Caco-2 (cell line): Measurements from ENCODE around the gene RXRA. TPM values are rescaled to one million over a fixed set of nuclear protein-coding genes. Genes with fewer than 3 reads are reported as not detected.

Experiments used
- BruUV-seq: library from RNA; stranded (reverse); fragments of 400-500 nt; replicated peaks from 2 replicates; lab custom pipeline; 2021; lab: Mats Ljungman, UMichigan
- CTCF ChIA-PET: fragments of 300-600 bp; sonication (Branson Sonifier 250); formaldehyde crosslinking; loops from one replicate; lab custom pipeline; 2022; ENCODE audit warnings: antibody characterized with exemption; lab: Charles Lee
- POLR2A ChIA-PET: fragments of 300-600 bp; sonication (Branson Sonifier 250); formaldehyde crosslinking; loops from one replicate; lab custom pipeline; 2022; ENCODE audit warnings: antibody characterized with exemption; lab: Charles Lee
- DNase-seq, 2 experiments: peaks; one replicate each; pipeline versions ENCODE4 v3.0.0 to v3.0.0-alpha.2; 2020 to 2022
- H3K27me3 ChIP-seq: replicated peaks from 2 replicates; pipeline ENCODE4 v1.6.0; 2011; ENCODE audit warnings: low read length; ENCODE audit not compliant: control insufficient read depth, insufficient read depth
- H3K36me3 ChIP-seq: 2 replicates; pipeline ENCODE4 v1.5.1; 2011; ENCODE audit warnings: low read length; ENCODE audit not compliant: control insufficient read depth, insufficient read depth
- H3K4me1 ChIP-seq: fragments of 250-450 bp; sonication (Bioruptor Pico); 2 replicates; pipeline ENCODE4 v1.5.1; 2020; ENCODE audit warnings: mild to moderate bottlenecking
- H3K4me3 ChIP-seq: 2 replicates; pipeline ENCODE4 v1.5.1; 2011; ENCODE audit warnings: low read depth, mild to moderate bottlenecking, control low read depth, low read length
- H3K9me3 ChIP-seq: fragments of 250-450 bp; sonication (Bioruptor Pico); 2 replicates; pipeline ENCODE4 v1.5.1; 2020; ENCODE audit warnings: mild to moderate bottlenecking, moderate library complexity
- H3K27ac Mint-ChIP-seq: one replicate; pipeline ENCODE4 v1.8.0; 2022; ENCODE audit warnings: mixed read lengths; ENCODE audit not compliant: unreplicated experiment
- H3K27me3 Mint-ChIP-seq: one replicate; pipeline ENCODE4 v1.8.0; 2022; ENCODE audit warnings: mixed read lengths; ENCODE audit not compliant: insufficient read depth, unreplicated experiment
- H3K36me3 Mint-ChIP-seq: one replicate; pipeline ENCODE4 v1.8.0; 2022; ENCODE audit warnings: mild to moderate bottlenecking, mixed read lengths; ENCODE audit not compliant: insufficient read depth, unreplicated experiment
- H3K4me1 Mint-ChIP-seq: one replicate; pipeline ENCODE4 v1.8.0; 2022; ENCODE audit warnings: low read depth, mixed read lengths; ENCODE audit not compliant: unreplicated experiment
- H3K4me3 Mint-ChIP-seq: one replicate; pipeline ENCODE4 v1.8.0; 2022; ENCODE audit warnings: mild to moderate bottlenecking, moderate library complexity, mixed read lengths; ENCODE audit not compliant: unreplicated experiment
- H3K9me3 Mint-ChIP-seq: one replicate; pipeline ENCODE4 v1.8.0; 2022; ENCODE audit warnings: mixed read lengths; ENCODE audit not compliant: unreplicated experiment
- intact Hi-C: fragments of 100-400 bp; cut with micrococcal nuclease; formaldehyde crosslinking; loops from one replicate; pipeline ENCODE4 v1.10.0; 2022; ENCODE audit not compliant: unreplicated experiment
- total RNA-seq: library from RNA; stranded (reverse); gene quantifications from 2 replicates; pipeline ENCODE4 v1.2.3, GENCODE V29; 2022
- TF ChIP-seq, protein P1 (sequence below), 2 experiments: fragments of 200-600 bp in 1 of 2; IDR thresholded peaks; 1 replicate in 1 of 2; 2 replicates in 1 of 2; pipeline versions ENCODE4 v1.5.1 to v1.8.0; 2011 to 2022; ENCODE audit warnings: antibody characterized with exemption in 1 of 2, control low read depth in 1 of 2, inconsistent platforms in 1 of 2, low read depth in 1 of 2, low read length in 1 of 2, mild to moderate bottlenecking in 1 of 2, moderate library complexity in 1 of 2; ENCODE audit not compliant: insufficient read depth in 1 of 2, severe bottlenecking in 1 of 2, unreplicated experiment in 1 of 2

Gene RXRA
- total RNA-seq, 1 experiment from 2014 or later, result 69.1 TPM

DNA sequence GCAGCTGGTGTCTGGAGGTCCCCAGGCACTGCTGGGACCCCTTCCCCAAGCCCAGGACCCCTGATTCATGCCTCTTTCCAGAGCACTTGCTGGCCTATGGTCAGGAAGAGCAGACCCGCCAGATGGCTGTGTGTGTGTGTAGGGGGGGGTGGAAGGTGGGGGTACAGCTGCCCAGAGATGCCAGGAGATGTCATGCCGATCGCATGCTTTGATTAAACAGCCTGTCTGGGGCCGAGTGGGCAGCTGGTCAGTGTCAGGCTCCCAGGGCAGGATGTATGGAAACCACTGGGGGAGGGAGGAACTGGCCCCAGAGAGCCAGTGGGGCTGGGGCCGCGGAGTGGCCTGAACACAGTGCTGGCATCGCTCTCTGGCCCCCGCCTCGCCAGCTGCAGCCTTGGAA, 23.7 kb downstream of the RXRA start:
- H3K27ac Mint-ChIP-seq, result no peak overlapping the region
- TF ChIP-seq, protein P1, sequence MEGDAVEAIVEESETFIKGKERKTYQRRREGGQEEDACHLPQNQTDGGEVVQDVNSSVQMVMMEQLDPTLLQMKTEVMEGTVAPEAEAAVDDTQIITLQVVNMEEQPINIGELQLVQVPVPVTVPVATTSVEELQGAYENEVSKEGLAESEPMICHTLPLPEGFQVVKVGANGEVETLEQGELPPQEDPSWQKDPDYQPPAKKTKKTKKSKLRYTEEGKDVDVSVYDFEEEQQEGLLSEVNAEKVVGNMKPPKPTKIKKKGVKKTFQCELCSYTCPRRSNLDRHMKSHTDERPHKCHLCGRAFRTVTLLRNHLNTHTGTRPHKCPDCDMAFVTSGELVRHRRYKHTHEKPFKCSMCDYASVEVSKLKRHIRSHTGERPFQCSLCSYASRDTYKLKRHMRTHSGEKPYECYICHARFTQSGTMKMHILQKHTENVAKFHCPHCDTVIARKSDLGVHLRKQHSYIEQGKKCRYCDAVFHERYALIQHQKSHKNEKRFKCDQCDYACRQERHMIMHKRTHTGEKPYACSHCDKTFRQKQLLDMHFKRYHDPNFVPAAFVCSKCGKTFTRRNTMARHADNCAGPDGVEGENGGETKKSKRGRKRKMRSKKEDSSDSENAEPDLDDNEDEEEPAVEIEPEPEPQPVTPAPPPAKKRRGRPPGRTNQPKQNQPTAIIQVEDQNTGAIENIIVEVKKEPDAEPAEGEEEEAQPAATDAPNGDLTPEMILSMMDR (IDR thresholded peaks at IDR 0.05; ENCODE audit: insufficient read depth in 1 of 2, low read depth in 1 of 2, low read length in 1 of 2, severe bottlenecking in 1 of 2, unreplicated experiment in 1 of 2), result no peak
- H3K9me3 ChIP-seq, result no peaks in the 10 kb centered on the region
- H3K36me3 Mint-ChIP-seq, result peaks cover 20% of the 10 kb centered on the region
- peaks cover 13% of the 10 kb centered on the region for H3K4me1 ChIP-seq
- no peak overlapping the region for H3K4me3 Mint-ChIP-seq
- no peaks in the 10 kb centered on the region for H3K27me3 Mint-ChIP-seq
- H3K9me3 Mint-ChIP-seq, result no peaks in the 10 kb centered on the region
- H3K4me3 ChIP-seq, result no peak overlapping the region
- ChIA-PET POLR2A (no interaction called here), CTCF (interaction anchor here (0.6 kb wide), 2 partner anchors 22 to 102 kb away, joined by 3 read pairs; no protein-coding TSS in a partner anchor)
- intact Hi-C loops, result no loop called here
- H3K4me1 Mint-ChIP-seq, result peaks cover 9% of the 10 kb centered on the region
- BruUV-seq, result no TSS peak
- no peaks in the 10 kb centered on the region for H3K27me3 ChIP-seq
- no peaks in the 10 kb centered on the region for H3K36me3 ChIP-seq
- no peak for DNase-seq

- intact Hi-C loops, result no loop called here
- BruUV-seq, result no TSS peak
- TF ChIP-seq, protein P1 (IDR thresholded peaks at IDR 0.05; ENCODE audit: insufficient read depth in 1 of 2, low read depth in 1 of 2, low read length in 1 of 2, severe bottlenecking in 1 of 2, unreplicated experiment in 1 of 2), result no peak
- H3K9me3 ChIP-seq, result no peaks in the 10 kb centered on the region
- peaks cover 18% of the 10 kb centered on the region for H3K4me1 ChIP-seq
- POLR2A ChIA-PET, result no interaction called here
- H3K36me3 ChIP-seq, result no peaks in the 10 kb centered on the region
- Mint-ChIP-seq H3K9me3 (no peaks in the 10 kb centered on the region), H3K27ac (no peak overlapping the region), H3K4me1 (peaks cover 14% of the 10 kb centered on the region), H3K27me3 (no peaks in the 10 kb centered on the region), H3K4me3 (no peak overlapping the region), H3K36me3 (peaks cover 20% of the 10 kb centered on the region)
- CTCF ChIA-PET, result interaction anchor here (0.6 kb wide), 2 partner anchors 22 to 103 kb away, joined by 3 read pairs; no protein-coding TSS in a partner anchor
- H3K4me3 ChIP-seq, result no peak overlapping the region
- no peak for DNase-seq
- H3K27me3 ChIP-seq, result no peaks in the 10 kb centered on the region
These were observed 24.2 kb downstream of the RXRA start for GRCh38 chr9:134350416-134350994.

DNA sequence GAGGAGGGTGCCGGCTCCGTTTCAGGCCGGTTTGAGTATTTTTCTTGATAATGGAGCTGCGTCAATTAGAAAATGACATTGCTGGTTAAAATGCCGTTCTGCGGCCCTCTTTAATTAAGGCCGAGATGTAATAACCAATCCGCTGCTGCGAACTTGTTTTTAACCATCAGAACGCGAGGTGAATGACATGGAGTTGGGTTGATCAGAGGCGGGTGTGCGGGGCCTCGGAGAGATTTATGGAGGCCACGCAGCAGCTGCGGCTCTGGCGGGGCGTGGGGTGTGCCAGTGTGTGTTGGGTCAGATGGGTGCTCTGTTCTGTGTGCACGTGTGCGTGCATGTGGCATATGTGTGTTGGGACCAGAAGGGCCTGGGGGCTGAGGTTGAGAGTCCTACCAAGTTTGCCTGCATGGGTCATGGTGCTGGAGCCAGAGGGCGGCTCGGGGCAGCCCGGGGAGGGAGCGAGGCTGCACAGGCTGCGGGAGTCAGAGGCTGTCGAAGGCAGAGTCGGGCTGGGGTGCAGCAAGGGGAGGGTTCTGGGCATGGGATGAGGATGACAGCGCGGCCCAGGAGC, 25.4 kb downstream of the RXRA start:
- no peaks in the 10 kb centered on the region for H3K27me3 ChIP-seq
- peaks cover 30% of the 10 kb centered on the region for H3K4me1 ChIP-seq
- no peaks in the 10 kb centered on the region for H3K36me3 ChIP-seq
- no peak for DNase-seq
- H3K4me3 ChIP-seq, result no peak overlapping the region
- ChIA-PET POLR2A (no interaction called here), CTCF (no interaction called here)
- TF ChIP-seq, protein P1 (IDR thresholded peaks at IDR 0.05; ENCODE audit: insufficient read depth in 1 of 2, low read depth in 1 of 2, low read length in 1 of 2, severe bottlenecking in 1 of 2, unreplicated experiment in 1 of 2), result no peak
- Mint-ChIP-seq H3K27ac (peak overlapping the region; percentile 72), H3K27me3 (no peaks in the 10 kb centered on the region), H3K36me3 (peaks cover 11% of the 10 kb centered on the region), H3K9me3 (no peaks in the 10 kb centered on the region), H3K4me1 (peaks cover 16% of the 10 kb centered on the region), H3K4me3 (no peak overlapping the region)
- H3K9me3 ChIP-seq, result no peaks in the 10 kb centered on the region
- no TSS peak for BruUV-seq
- intact Hi-C loops, result no loop called here
